ENCODE measurements around the gene WSB1. TPM values are rescaled to one million over a fixed set of nuclear protein-coding genes. Genes with fewer than 3 reads are reported as not detected.

The WSB1 gene
- total and polyA plus RNA-seq, 7 donors = 32.4 to 53.6 (median 41.3) TPM

GRCh38 chr17:27284811-27285415, 9.0 kb upstream of the WSB1 start:
- DNase-seq = no peak
- Histone ChIP-seq H3K27ac (no peak overlapping the region), H3K4me3 (no peak overlapping the region), H3K36me3 (ENCODE audit: insufficient read depth in 1 of 2, low read depth in 1 of 2) (no peaks in the 10 kb centered on the region), H3K9me3 (no peaks in the 10 kb centered on the region), H3K4me1 (no peaks in the 10 kb centered on the region), H3K27me3 (ENCODE audit: insufficient read depth in 3 of 3, low read length in 2 of 3) (no peaks in the 10 kb centered on the region)
- TF ChIP-seq CTCF (IDR thresholded peaks at IDR 0.05) = no peak
- ATAC-seq = no peak
- 37 to 43% (median 38%) methylated on average over 5 of the region's 5 CpGs for WGBS, 3 donors
- intact Hi-C loops (cut with DNase I) = no loop called here

- ATAC-seq (no peak), DNase-seq (no peak)
- no peaks in the 10 kb centered on the region for H3K36me3 ChIP-seq (ENCODE audit: insufficient read depth in 1 of 2, low read depth in 1 of 2)
- H3K27ac ChIP-seq = no peak overlapping the region
- no peaks in the 10 kb centered on the region for H3K9me3 ChIP-seq
- H3K4me3 ChIP-seq = no peak overlapping the region
- TF ChIP-seq CTCF (IDR thresholded peaks at IDR 0.05) = no peak
- no peaks in the 10 kb centered on the region for H3K27me3 ChIP-seq (ENCODE audit: insufficient read depth in 3 of 3, low read length in 2 of 3)
- intact Hi-C loops (cut with DNase I) = no loop called here
- WGBS, 3 donors = 90 to 97% (median 94%) methylated on average over 2 of the region's 2 CpGs
- no peaks in the 10 kb centered on the region for H3K4me1 ChIP-seq
Observed at GRCh38 chr17:27285516-27285915, 8.4 kb upstream of the WSB1 start.

GRCh38 chr17:27288183-27288582, 5.7 kb upstream of the WSB1 start:
- no peak for DNase-seq
- no peaks in the 10 kb centered on the region for H3K9me3 ChIP-seq
- no peak overlapping the region for H3K4me3 ChIP-seq
- no peak for TF ChIP-seq CTCF (IDR thresholded peaks at IDR 0.05)
- ATAC-seq = no peak
- H3K36me3 ChIP-seq (ENCODE audit: insufficient read depth in 1 of 2, low read depth in 1 of 2) = no peaks in the 10 kb centered on the region
- no peaks in the 10 kb centered on the region for H3K27me3 ChIP-seq (ENCODE audit: insufficient read depth in 3 of 3, low read length in 2 of 3)
- WGBS, 3 donors = 89 to 92% (median 90%) methylated on average over 2 of the region's 2 CpGs
- H3K4me1 ChIP-seq = peaks cover under 1% of the 10 kb centered on the region
- intact Hi-C loops (cut with DNase I) = no loop called here
- H3K27ac ChIP-seq = no peak overlapping the region

GRCh38 chr17:27289856-27290255, 4.1 kb upstream of the WSB1 start:
- Histone ChIP-seq H3K36me3 (ENCODE audit: insufficient read depth in 1 of 2, low read depth in 1 of 2) (no peaks in the 10 kb centered on the region), H3K27me3 (ENCODE audit: insufficient read depth in 3 of 3, low read length in 2 of 3) (no peaks in the 10 kb centered on the region), H3K4me3 (no peak overlapping the region), H3K4me1 (peaks cover 5% of the 10 kb centered on the region), H3K27ac (no peak overlapping the region), H3K9me3 (no peaks in the 10 kb centered on the region)
- ATAC-seq (no peak), DNase-seq (no peak)
- intact Hi-C loops (cut with DNase I) = loop anchor here (5.0 to 10.0 kb wide), 4 partner anchors 43 to 167 kb away; partner anchors contain the start of gene KSR1 (in 1 of the 2)
- no peak for TF ChIP-seq CTCF (IDR thresholded peaks at IDR 0.05)
